GM23338 (cell line): Measurements from ENCODE around the gene TPM3. TPM values are rescaled to one million over a fixed set of nuclear protein-coding genes. Genes with fewer than 3 reads are reported as not detected.

Experiments
- microRNA counts: library from miRNA; unstranded; fragments of <30 nt; microRNA quantifications from one replicate; lab custom pipeline; 2017
- microRNA-seq: library from miRNA; unstranded; fragments of <30 nt; microRNA quantifications from one replicate; pipeline ENCODE4, GENCODE V29; 2017
- polyA plus RNA-seq: library from polyadenylated mRNA; unstranded; fragments of >200 nt; fragmentation: Nextera tagmentation; extraction: Ambion mirVana; gene quantifications from 2 replicates; pipeline ENCODE4 v1.2.1, GENCODE V29; 2016
- small RNA-seq: library from RNA; depleted of rRNA; stranded (forward); fragments of <200 nt; gene quantifications from one replicate; pipeline ENCODE3, GENCODE V24; 2014; ENCODE audit warnings: low replicate concordance
- total RNA-seq: library from RNA; depleted of rRNA; stranded (reverse); fragments of >200 nt; shearing (Covaris generic); gene quantifications from 2 replicates; pipeline ENCODE4 v1.2.3, GENCODE V29; 2014; rRNA removed

TPM3 gene
- total and polyA plus RNA-seq, 2 experiments from 2014 or later = 544 to 747 TPM

MicroRNAs within 50 kb of the gene (microRNA counts, 767-probe panel; counts per million panel counts)
- microRNA hsa-miR-190b (lab: Ali Mortazavi, UCI) = not detected

Small RNA genes lying within 50 kb of the gene (microRNA-seq; reads per million reads assigned to microRNA genes)
- gene MIR190B = 1.8 reads per million

Small RNA genes lying within 50 kb of the gene (small RNA-seq; reads per million reads assigned to genes)
- 0.07 reads per million for gene MIR190B

Other genes with a start within 250 kb of the TPM3 start
- gene DENND4B, start 245.4 kb downstream of the TPM3 start, total RNA-seq = 33.3 and 57.0 TPM in 2 replicates
- 24.9 and 29.4 TPM in 2 replicates for gene DENND4B, start 245.4 kb downstream of the TPM3 start, polyA plus RNA-seq
- 7.4 and 10.6 TPM in 2 replicates for gene CRTC2, start 233.5 kb downstream of the TPM3 start, total RNA-seq
- 18.3 and 20.7 TPM in 2 replicates for gene CRTC2, start 233.5 kb downstream of the TPM3 start, polyA plus RNA-seq
- gene SLC39A1, start 228.6 kb downstream of the TPM3 start, total RNA-seq = 218 and 220 TPM in 2 replicates
- 87.3 and 91.3 TPM in 2 replicates for gene SLC39A1, start 228.6 kb downstream of the TPM3 start, polyA plus RNA-seq
- 21.3 and 26.8 TPM in 2 replicates for gene CREB3L4, start 224.2 kb downstream of the TPM3 start, total RNA-seq
- gene CREB3L4, start 224.2 kb downstream of the TPM3 start, polyA plus RNA-seq = 16.7 and 19.3 TPM in 2 replicates
- gene JTB, start 214.4 kb downstream of the TPM3 start, total RNA-seq = 179 and 208 TPM in 2 replicates
- gene JTB, start 214.4 kb downstream of the TPM3 start, polyA plus RNA-seq = 139 and 140 TPM in 2 replicates
- gene RAB13, start 205.8 kb downstream of the TPM3 start, total RNA-seq = 38.0 and 38.6 TPM in 2 replicates
- 171 and 177 TPM in 2 replicates for gene RAB13, start 205.8 kb downstream of the TPM3 start, polyA plus RNA-seq
- 1,080 and 1,371 TPM in 2 replicates for gene RPS27, start 201.3 kb downstream of the TPM3 start, total RNA-seq
- gene RPS27, start 201.3 kb downstream of the TPM3 start, polyA plus RNA-seq = 3,355 and 3,425 TPM in 2 replicates
- not detected in 2 replicates for gene NUP210L, start 37.0 kb downstream of the TPM3 start, total RNA-seq
- 0.10 and 0.19 TPM in 2 replicates for gene NUP210L, start 37.0 kb downstream of the TPM3 start, polyA plus RNA-seq
- not detected in 2 replicates for gene CFAP141, start 14.2 kb upstream of the TPM3 start, total RNA-seq
- not detected in 2 replicates for gene CFAP141, start 14.2 kb upstream of the TPM3 start, polyA plus RNA-seq
- gene UBAP2L, start 28.9 kb upstream of the TPM3 start, total RNA-seq = 157 and 164 TPM in 2 replicates
- 94.9 and 98.5 TPM in 2 replicates for gene UBAP2L, start 28.9 kb upstream of the TPM3 start, polyA plus RNA-seq
- 72.0 and 73.2 TPM in 2 replicates for gene HAX1, start 80.5 kb upstream of the TPM3 start, total RNA-seq
- 92.0 and 92.5 TPM in 2 replicates for gene HAX1, start 80.5 kb upstream of the TPM3 start, polyA plus RNA-seq
- gene AQP10, start 129.0 kb upstream of the TPM3 start, total RNA-seq = not detected in 2 replicates
- not detected in 2 replicates for gene AQP10, start 129.0 kb upstream of the TPM3 start, polyA plus RNA-seq
- 92.9 and 112 TPM in 2 replicates for gene ATP8B2, start 133.4 kb upstream of the TPM3 start, total RNA-seq
- gene ATP8B2, start 133.4 kb upstream of the TPM3 start, polyA plus RNA-seq = 8.8 and 11.0 TPM in 2 replicates
- gene IL6R, start 213.2 kb upstream of the TPM3 start, total RNA-seq = 3.2 and 13.8 TPM in 2 replicates
- 1.0 and 1.2 TPM in 2 replicates for gene IL6R, start 213.2 kb upstream of the TPM3 start, polyA plus RNA-seq